GM23338 (cell line): Measurements from ENCODE around the gene CLP1. TPM values are rescaled to one million over a fixed set of nuclear protein-coding genes. Genes with fewer than 3 reads are reported as not detected.

ENCODE experiments used
- ATAC-seq: fragments of 200-7000 bp; cut with Tn5 transposase; 3 replicates; pipeline ENCODE4 v1.9.1; 2020
- DNase-seq: peaks from one replicate; pipeline ENCODE4 v3.0.0-alpha.2; 2015; ENCODE audit warnings: low spot score
- H2AFZ ChIP-seq: fragments of 200-600 bp; sonication (generic); 2 replicates; pipeline ENCODE4 v1.8.0; 2016; ENCODE audit warnings: antibody characterized with exemption, mild to moderate bottlenecking, moderate library complexity
- H3F3A ChIP-seq: fragments of 200-600 bp; sonication (generic); replicated peaks from 2 replicates; pipeline ENCODE4 v1.8.0; 2017; ENCODE audit warnings: antibody characterized with exemption, mixed run types, low read depth
- H3K27ac ChIP-seq: fragments of 200-600 bp; sonication (generic); 2 replicates; pipeline ENCODE4 v1.6.1; 2016; ENCODE audit warnings: low read depth
- H3K27me3 ChIP-seq: fragments of 200-600 bp; sonication (generic); 2 replicates; pipeline ENCODE4 v1.8.0; 2016; ENCODE audit warnings: mild to moderate bottlenecking, mixed run types, moderate library complexity; ENCODE audit not compliant: insufficient read depth
- H3K36me3 ChIP-seq: fragments of 200-600 bp; sonication (generic); 2 replicates; pipeline ENCODE4 v1.8.0; 2016; ENCODE audit warnings: mild to moderate bottlenecking; ENCODE audit not compliant: insufficient read depth
- H3K4me1 ChIP-seq: fragments of 200-600 bp; sonication (generic); 2 replicates; pipeline ENCODE4 v1.8.0; 2016; ENCODE audit warnings: mild to moderate bottlenecking, moderate library complexity; ENCODE audit not compliant: insufficient read depth
- H3K4me2 ChIP-seq: fragments of 200-600 bp; sonication (generic); 2 replicates; pipeline ENCODE4 v1.7.1; 2017; ENCODE audit warnings: mixed run types
- H3K4me3 ChIP-seq: fragments of 200-600 bp; sonication (generic); 2 replicates; pipeline ENCODE4 v1.6.1; 2016; ENCODE audit warnings: mixed run types
- H3K79me2 ChIP-seq: fragments of 200-600 bp; sonication (generic); replicated peaks from 2 replicates; pipeline ENCODE4 v1.8.0; 2017; ENCODE audit warnings: mild to moderate bottlenecking; ENCODE audit not compliant: insufficient read depth
- H3K9me2 ChIP-seq: fragments of 200-600 bp; sonication (generic); 2 replicates; pipeline ENCODE4 v1.8.0; 2017; ENCODE audit not compliant: insufficient read depth
- H4K20me1 ChIP-seq: fragments of 200-600 bp; sonication (generic); replicated peaks from 2 replicates; pipeline ENCODE4 v1.8.0; 2017; ENCODE audit warnings: mild to moderate bottlenecking; ENCODE audit not compliant: insufficient read depth
- H3K27ac Mint-ChIP-seq: 2 replicates; pipeline ENCODE4 v1.8.0; 2020; ENCODE audit warnings: inconsistent platforms, mild to moderate bottlenecking, moderate library complexity, mixed read lengths
- H3K27me3 Mint-ChIP-seq: 3 replicates; pipeline ENCODE4 v1.8.0; 2022; ENCODE audit warnings: low read depth, mild to moderate bottlenecking, moderate library complexity, mixed read lengths, inconsistent platforms; ENCODE audit not compliant: insufficient read depth, poor library complexity
- H3K36me3 Mint-ChIP-seq: 3 replicates; pipeline ENCODE4 v1.8.0; 2021; ENCODE audit warnings: low read depth, mild to moderate bottlenecking, inconsistent platforms, moderate library complexity, mixed read lengths
- H3K4me1 Mint-ChIP-seq: 3 replicates; pipeline ENCODE4 v1.8.0; 2020; ENCODE audit warnings: mild to moderate bottlenecking, inconsistent platforms, mixed read lengths
- H3K4me3 Mint-ChIP-seq: 3 replicates; pipeline ENCODE4 v1.8.0; 2021; ENCODE audit warnings: moderate library complexity, mild to moderate bottlenecking, inconsistent platforms, mixed read lengths
- H3K9me3 Mint-ChIP-seq: 3 replicates; pipeline ENCODE4 v1.8.0; 2020; ENCODE audit warnings: moderate library complexity, mild to moderate bottlenecking, inconsistent platforms, mixed read lengths
- CTCF ChIP-seq, 2 experiments: fragments of 200-600 bp in 1 of 2; sonication (generic) in 1 of 2; conservative IDR thresholded peaks; 2 replicates each; pipeline versions ENCODE4 v1.5.1 to v1.6.1; 2016 to 2017; ENCODE audit warnings: antibody characterized with exemption in 2 of 2, low read depth in 2 of 2, mild to moderate bottlenecking in 2 of 2, moderate library complexity in 1 of 2
- NANOG ChIP-seq: IDR thresholded peaks from 2 replicates; pipeline ENCODE4 v1.6.1; 2016; ENCODE audit warnings: antibody characterized with exemption, borderline replicate concordance
- ZNF462 ChIP-seq: fragments of 250-450 bp; sonication (Bioruptor Pico); IDR thresholded peaks from 2 replicates; pipeline ENCODE4 v1.5.0; 2020; ENCODE audit warnings: mild to moderate bottlenecking, moderate library complexity
- polyA plus RNA-seq: library from polyadenylated mRNA; unstranded; fragments of >200 nt; fragmentation: Nextera tagmentation; extraction: Ambion mirVana; gene quantifications from 2 replicates; pipeline ENCODE4 v1.2.1, GENCODE V29; 2016
- total RNA-seq: library from RNA; depleted of rRNA; stranded (reverse); fragments of >200 nt; shearing (Covaris generic); gene quantifications from 2 replicates; pipeline ENCODE4 v1.2.3, GENCODE V29; 2014
- TF ChIP-seq, protein P1 (sequence below): IDR thresholded peaks from one replicate; pipeline ENCODE4 v1.6.1; 2018; ENCODE audit warnings: antibody characterized with exemption; ENCODE audit not compliant: unreplicated experiment

The CLP1 gene
- total and polyA plus RNA-seq, 2 experiments from 2014 or later: 16.8 to 25.2 TPM

DNA sequence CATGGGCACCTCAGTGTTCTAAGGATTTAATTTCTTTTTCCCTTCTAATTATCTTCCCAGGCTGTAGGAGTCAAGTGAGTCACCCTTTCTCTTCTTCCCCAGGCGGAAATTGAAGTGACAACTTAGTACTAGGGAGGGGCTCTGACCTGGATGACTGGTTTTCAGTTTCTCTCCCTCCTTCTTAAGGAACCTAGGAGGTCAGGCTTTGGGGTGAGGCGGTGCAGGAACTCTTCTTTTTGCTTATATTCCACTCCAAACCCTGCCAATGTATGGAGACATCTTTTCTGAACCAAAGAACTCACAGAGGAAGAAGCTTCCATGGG, 23.0 kb downstream of the CLP1 start (continued):
- TF ChIP-seq ZNF462 (CRISPR knock-in tag) (no peak), CTCF (conservative IDR thresholded peaks at IDR 0.05; ENCODE audit: low read depth in 2 of 2) (no peak)
- TF ChIP-seq, protein P1, sequence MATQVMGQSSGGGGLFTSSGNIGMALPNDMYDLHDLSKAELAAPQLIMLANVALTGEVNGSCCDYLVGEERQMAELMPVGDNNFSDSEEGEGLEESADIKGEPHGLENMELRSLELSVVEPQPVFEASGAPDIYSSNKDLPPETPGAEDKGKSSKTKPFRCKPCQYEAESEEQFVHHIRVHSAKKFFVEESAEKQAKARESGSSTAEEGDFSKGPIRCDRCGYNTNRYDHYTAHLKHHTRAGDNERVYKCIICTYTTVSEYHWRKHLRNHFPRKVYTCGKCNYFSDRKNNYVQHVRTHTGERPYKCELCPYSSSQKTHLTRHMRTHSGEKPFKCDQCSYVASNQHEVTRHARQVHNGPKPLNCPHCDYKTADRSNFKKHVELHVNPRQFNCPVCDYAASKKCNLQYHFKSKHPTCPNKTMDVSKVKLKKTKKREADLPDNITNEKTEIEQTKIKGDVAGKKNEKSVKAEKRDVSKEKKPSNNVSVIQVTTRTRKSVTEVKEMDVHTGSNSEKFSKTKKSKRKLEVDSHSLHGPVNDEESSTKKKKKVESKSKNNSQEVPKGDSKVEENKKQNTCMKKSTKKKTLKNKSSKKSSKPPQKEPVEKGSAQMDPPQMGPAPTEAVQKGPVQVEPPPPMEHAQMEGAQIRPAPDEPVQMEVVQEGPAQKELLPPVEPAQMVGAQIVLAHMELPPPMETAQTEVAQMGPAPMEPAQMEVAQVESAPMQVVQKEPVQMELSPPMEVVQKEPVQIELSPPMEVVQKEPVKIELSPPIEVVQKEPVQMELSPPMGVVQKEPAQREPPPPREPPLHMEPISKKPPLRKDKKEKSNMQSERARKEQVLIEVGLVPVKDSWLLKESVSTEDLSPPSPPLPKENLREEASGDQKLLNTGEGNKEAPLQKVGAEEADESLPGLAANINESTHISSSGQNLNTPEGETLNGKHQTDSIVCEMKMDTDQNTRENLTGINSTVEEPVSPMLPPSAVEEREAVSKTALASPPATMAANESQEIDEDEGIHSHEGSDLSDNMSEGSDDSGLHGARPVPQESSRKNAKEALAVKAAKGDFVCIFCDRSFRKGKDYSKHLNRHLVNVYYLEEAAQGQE: no peak

GRCh38 chr11:57681168-57681567, 23.6 kb downstream of the CLP1 start:
- H3K36me3 ChIP-seq: peaks cover 4% of the 10 kb centered on the region
- TF ChIP-seq ZNF462 (CRISPR knock-in tag) (no peak), NANOG (no peak)

More at GRCh38 chr11:57681168-57681567, 23.6 kb downstream of the CLP1 start:
- Mint-ChIP-seq H3K27me3 (no peaks in the 10 kb centered on the region), H3K4me1 (peaks cover 8% of the 10 kb centered on the region; the same call in 2 of the 3 replicates), H3K9me3 (no peaks in the 10 kb centered on the region), H3K36me3 (peaks cover 60% of the 10 kb centered on the region), H3K4me3 (no peak overlapping the region), H3K27ac (no peak overlapping the region)
- ATAC-seq: no peak
- no peak overlapping the region for H3K4me2 ChIP-seq
- no peaks in the 10 kb centered on the region for H3K9me2 ChIP-seq
- no peak for DNase-seq
- H3K4me3 ChIP-seq: no peak overlapping the region
- H3F3A ChIP-seq: peaks cover 4% of the 10 kb centered on the region; the same call in 1 of the 2 replicates
- H3K4me1 ChIP-seq: peaks cover 5% of the 10 kb centered on the region; the same call in 1 of the 2 replicates
- no peak overlapping the region for H3K27ac ChIP-seq
- peaks cover 24% of the 10 kb centered on the region for H4K20me1 ChIP-seq
- H3K79me2 ChIP-seq: peaks cover 64% of the 10 kb centered on the region
- H2AFZ ChIP-seq: no peak overlapping the region
- H3K27me3 ChIP-seq: no peaks in the 10 kb centered on the region
